ENCODE data around the gene REST. TPM values are rescaled to one million over a fixed set of nuclear protein-coding genes. Genes with fewer than 3 reads are reported as not detected.

The REST gene
- total and polyA plus RNA-seq, 5 donors from 2014 or later = 68.0 to 141 (median 128) TPM

GRCh38 chr4:56972389-56972788 lies 64.7 kb downstream of the REST start:
- peak overlapping the region in 1 of 4 donors; percentile 60 for H3K4me3 Mint-ChIP-seq

GRCh38 chr4:56972809-56973208 lies 65.1 kb downstream of the REST start:
- Histone ChIP-seq H3K4me1 (ENCODE audit: control insufficient read depth, insufficient read depth, low read length, poor library complexity, severe bottlenecking) (peaks cover 27% of the 10 kb centered on the region), H3K4me3 (ENCODE audit: low read depth, low read length) (no peak overlapping the region), H3K27me3 (ENCODE audit: control insufficient read depth, insufficient read depth, low read length) (no peaks in the 10 kb centered on the region), H3K9me3 (ENCODE audit: control insufficient read depth in 2 of 2, low read length in 2 of 2) (peaks cover 10 to 18% of the 10 kb centered on the region in 2 experiments), H3K27ac (ENCODE audit: insufficient read depth, low read length, poor library complexity, severe bottlenecking) (no peak overlapping the region), H3K36me3 (ENCODE audit: control insufficient read depth, insufficient read depth, low read length) (peaks cover 56% of the 10 kb centered on the region)
- Mint-ChIP-seq H3K4me1 (peaks cover 7 to 49% (median 32%) of the 10 kb centered on the region in 4 donors), H3K27ac (no peak overlapping the region), H3K36me3 (peaks cover 31% of the 10 kb centered on the region), H3K4me3 (peak overlapping the region in 1 of 4 donors; percentile 60), H3K27me3 (peaks cover 4% of the 10 kb centered on the region), H3K9me3 (peaks cover 0 to 14% (median 0%) of the 10 kb centered on the region in 7 donors)
- peak in 1 of 3 donors; percentile 7 for DNase-seq
- no peak for ATAC-seq (ENCODE audit: low read depth in 2 of 2)

More at GRCh38 chr4:56972389-56972788, 64.7 kb downstream of the REST start:
- no peak for ATAC-seq (ENCODE audit: low read depth in 2 of 2)
- Mint-ChIP-seq H3K27ac (peak overlapping the region in 1 of 3 donors; percentile 78), H3K36me3 (peaks cover 34% of the 10 kb centered on the region), H3K4me1 (peaks cover 3 to 45% (median 30%) of the 10 kb centered on the region in 4 donors), H3K27me3 (peaks cover 3% of the 10 kb centered on the region), H3K9me3 (peaks cover 0 to 14% (median 0%) of the 10 kb centered on the region in 7 donors)
- no peak overlapping the region for H3K4me3 ChIP-seq (ENCODE audit: low read depth, low read length)
- no peaks in the 10 kb centered on the region for H3K27me3 ChIP-seq (ENCODE audit: control insufficient read depth, insufficient read depth, low read length)
- no peak overlapping the region for H3K27ac ChIP-seq (ENCODE audit: insufficient read depth, low read length, poor library complexity, severe bottlenecking)
- H3K9me3 ChIP-seq (ENCODE audit: control insufficient read depth in 2 of 2, low read length in 2 of 2) = peaks cover 10 to 18% of the 10 kb centered on the region in 2 experiments
- peaks cover 60% of the 10 kb centered on the region for H3K36me3 ChIP-seq (ENCODE audit: control insufficient read depth, insufficient read depth, low read length)
- peaks cover 27% of the 10 kb centered on the region for H3K4me1 ChIP-seq (ENCODE audit: control insufficient read depth, insufficient read depth, low read length, poor library complexity, severe bottlenecking)
- DNase-seq = no peak

- peaks cover 7 to 50% (median 33%) of the 10 kb centered on the region in 4 donors for H3K4me1 Mint-ChIP-seq
- peaks cover 51% of the 10 kb centered on the region for H3K36me3 ChIP-seq (ENCODE audit: control insufficient read depth, insufficient read depth, low read length)
- peaks cover 4% of the 10 kb centered on the region for H3K27me3 Mint-ChIP-seq
- H3K4me3 Mint-ChIP-seq = peak overlapping the region in 1 of 4 donors; percentile 60
- peaks cover 31% of the 10 kb centered on the region for H3K36me3 Mint-ChIP-seq
- ATAC-seq (ENCODE audit: low read depth in 2 of 2) (no peak), DNase-seq (no peak)
- no peak overlapping the region for H3K4me3 ChIP-seq (ENCODE audit: low read depth, low read length)
- no peak overlapping the region for H3K27ac ChIP-seq (ENCODE audit: insufficient read depth, low read length, poor library complexity, severe bottlenecking)
- no peak overlapping the region for H3K27ac Mint-ChIP-seq
- no peaks in the 10 kb centered on the region for H3K27me3 ChIP-seq (ENCODE audit: control insufficient read depth, insufficient read depth, low read length)
- H3K9me3 ChIP-seq (ENCODE audit: control insufficient read depth in 2 of 2, low read length in 2 of 2) = peaks cover 10 to 18% of the 10 kb centered on the region in 2 experiments
- H3K4me1 ChIP-seq (ENCODE audit: control insufficient read depth, insufficient read depth, low read length, poor library complexity, severe bottlenecking) = peaks cover 29% of the 10 kb centered on the region
- peaks cover 0 to 14% (median 0%) of the 10 kb centered on the region in 7 donors for H3K9me3 Mint-ChIP-seq
Observed at GRCh38 chr4:56973336-56973735, 65.6 kb downstream of the REST start.

GRCh38 chr4:56976283-56976836 lies 68.7 kb downstream of the REST start:
- Mint-ChIP-seq H3K9me3 (peaks cover 0 to 14% (median 0%) of the 10 kb centered on the region in 7 donors), H3K36me3 (peaks cover 25% of the 10 kb centered on the region), H3K4me3 (peak overlapping the region; percentile 97 to 100 (median 98)), H3K4me1 (peaks cover 10 to 75% (median 49%) of the 10 kb centered on the region in 4 donors), H3K27ac (peak overlapping the region; percentile 82 to 93 (median 86)), H3K27me3 (peaks cover 11% of the 10 kb centered on the region)
- DNase-seq (peak in 1 of 3 donors; percentile 13), ATAC-seq (ENCODE audit: low read depth in 2 of 2) (no peak)
- H3K27ac ChIP-seq (ENCODE audit: insufficient read depth, low read length, poor library complexity, severe bottlenecking) = peak overlapping the region; percentile 89
- peaks cover 57% of the 10 kb centered on the region for H3K4me1 ChIP-seq (ENCODE audit: control insufficient read depth, insufficient read depth, low read length, poor library complexity, severe bottlenecking)
- peaks cover 10 to 18% of the 10 kb centered on the region in 2 experiments for H3K9me3 ChIP-seq (ENCODE audit: control insufficient read depth in 2 of 2, low read length in 2 of 2)
- H3K4me3 ChIP-seq (ENCODE audit: low read depth, low read length) = peak overlapping the region; percentile 90
- peaks cover 30% of the 10 kb centered on the region for H3K36me3 ChIP-seq (ENCODE audit: control insufficient read depth, insufficient read depth, low read length)
- H3K27me3 ChIP-seq (ENCODE audit: control insufficient read depth, insufficient read depth, low read length) = no peaks in the 10 kb centered on the region

- Mint-ChIP-seq H3K27me3 (peaks cover 11% of the 10 kb centered on the region), H3K9me3 (peaks cover 0 to 14% (median 0%) of the 10 kb centered on the region in 7 donors), H3K36me3 (peaks cover 26% of the 10 kb centered on the region), H3K4me3 (peak overlapping the region; percentile 97 to 100 (median 98)), H3K4me1 (peaks cover 15 to 75% (median 52%) of the 10 kb centered on the region in 4 donors), H3K27ac (peak overlapping the region; percentile 97 to 99 (median 99))
- peaks cover 10 to 18% of the 10 kb centered on the region in 2 experiments for H3K9me3 ChIP-seq (ENCODE audit: control insufficient read depth in 2 of 2, low read length in 2 of 2)
- H3K27ac ChIP-seq (ENCODE audit: insufficient read depth, low read length, poor library complexity, severe bottlenecking) = peak overlapping the region; percentile 89
- ATAC-seq (ENCODE audit: low read depth in 2 of 2) (peak; percentile 51 to 57), DNase-seq (peak; percentile 45 to 66 (median 60))
- H3K36me3 ChIP-seq (ENCODE audit: control insufficient read depth, insufficient read depth, low read length) = peaks cover 26% of the 10 kb centered on the region
- H3K27me3 ChIP-seq (ENCODE audit: control insufficient read depth, insufficient read depth, low read length) = no peaks in the 10 kb centered on the region
- peaks cover 63% of the 10 kb centered on the region for H3K4me1 ChIP-seq (ENCODE audit: control insufficient read depth, insufficient read depth, low read length, poor library complexity, severe bottlenecking)
- peak overlapping the region; percentile 90 for H3K4me3 ChIP-seq (ENCODE audit: low read depth, low read length)
Observed at GRCh38 chr4:56976837-56977320, 69.2 kb downstream of the REST start.

- Histone ChIP-seq H3K4me1 (ENCODE audit: control insufficient read depth, insufficient read depth, low read length, poor library complexity, severe bottlenecking) (peaks cover 68% of the 10 kb centered on the region), H3K4me3 (ENCODE audit: low read depth, low read length) (peak within 1 kb of the TSS; percentile 90), H3K36me3 (ENCODE audit: control insufficient read depth, insufficient read depth, low read length) (peaks cover 21% of the 10 kb centered on the region), H3K27ac (ENCODE audit: insufficient read depth, low read length, poor library complexity, severe bottlenecking) (peak within 1 kb of the TSS; percentile 89), H3K9me3 (ENCODE audit: control insufficient read depth in 2 of 2, low read length in 2 of 2) (peaks cover 10 to 14% of the 10 kb centered on the region in 2 experiments), H3K27me3 (ENCODE audit: control insufficient read depth, insufficient read depth, low read length) (no peaks in the 10 kb centered on the region)
- DNase-seq (peak; percentile 97 to 98 (median 98)), ATAC-seq (ENCODE audit: low read depth in 2 of 2) (peak; percentile 81 to 82)
- H3K27ac Mint-ChIP-seq = peak within 1 kb of the TSS; percentile 97 to 99 (median 99)
- H3K27me3 Mint-ChIP-seq = peaks cover 11% of the 10 kb centered on the region
- H3K36me3 Mint-ChIP-seq = peaks cover 22% of the 10 kb centered on the region
- peaks cover 0 to 14% (median 0%) of the 10 kb centered on the region in 7 donors for H3K9me3 Mint-ChIP-seq
- peaks cover 17 to 74% (median 52%) of the 10 kb centered on the region in 4 donors for H3K4me1 Mint-ChIP-seq
- peak within 1 kb of the TSS; percentile 97 to 100 (median 98) for H3K4me3 Mint-ChIP-seq
Observed at GRCh38 chr4:56977321-56978012, 69.8 kb downstream of the REST start, which contains the start of gene NOA1. Gene NOA1 (minus strand): TSS chr4:56977606. CDS start chr4:56977585, 21 bp downstream.

GRCh38 chr4:56978750-56979303 lies 71.1 kb downstream of the REST start, which contains the start of gene POLR2B:
Gene POLR2B (plus strand): TSS chr4:56978896. CDS start chr4:56978986, 90 bp downstream.
- peaks cover 77% of the 10 kb centered on the region for H3K4me1 ChIP-seq (ENCODE audit: control insufficient read depth, insufficient read depth, low read length, poor library complexity, severe bottlenecking)

More at GRCh38 chr4:56978750-56979303, 71.1 kb downstream of the REST start, which contains the start of gene POLR2B:
- H3K4me1 Mint-ChIP-seq = peaks cover 22 to 77% (median 53%) of the 10 kb centered on the region in 4 donors
- peak within 1 kb of the TSS; percentile 99 to 100 (median 99) for H3K27ac Mint-ChIP-seq
- peaks cover 0 to 1% of the 10 kb centered on the region in 2 experiments for H3K9me3 ChIP-seq (ENCODE audit: control insufficient read depth in 2 of 2, low read length in 2 of 2)
- peaks cover 8% of the 10 kb centered on the region for H3K36me3 Mint-ChIP-seq
- ATAC-seq (ENCODE audit: low read depth in 2 of 2) (peak; percentile 33), DNase-seq (peak; percentile 71 to 92 (median 81))
- H3K27me3 Mint-ChIP-seq = peaks cover 11% of the 10 kb centered on the region
- peak within 1 kb of the TSS; percentile 97 to 100 (median 98) for H3K4me3 Mint-ChIP-seq
- H3K36me3 ChIP-seq (ENCODE audit: control insufficient read depth, insufficient read depth, low read length) = peaks cover 7% of the 10 kb centered on the region
- H3K4me3 ChIP-seq (ENCODE audit: low read depth, low read length) = peak within 1 kb of the TSS; percentile 90
- H3K27me3 ChIP-seq (ENCODE audit: control insufficient read depth, insufficient read depth, low read length) = no peaks in the 10 kb centered on the region
- H3K27ac ChIP-seq (ENCODE audit: insufficient read depth, low read length, poor library complexity, severe bottlenecking) = peak within 1 kb of the TSS; percentile 89
- H3K9me3 Mint-ChIP-seq = peaks cover 0 to 3% (median 0%) of the 10 kb centered on the region in 7 donors
